ENCODE data around the gene HS6ST2.

The HS6ST2 gene

GRCh38 chrX:132953354-132953753, 5.1 kb downstream of the HS6ST2 start:
- TF ChIP-seq SIN3A (IDR thresholded peaks at IDR 0.05; ENCODE audit: borderline replicate concordance, insufficient read depth, low read length) (no peak), POLR2AphosphoS5 (IDR thresholded peaks at IDR 0.05; ENCODE audit: low read depth, low read length) (no peak), TAF1 (IDR thresholded peaks at IDR 0.05; ENCODE audit: borderline replicate concordance, insufficient read depth, low read length) (no peak), FOXP2 (optimal IDR thresholded peaks at IDR 0.05; ENCODE audit: borderline replicate concordance, extremely low read depth, extremely low read length, insufficient read depth) (no peak), REST (IDR thresholded peaks at IDR 0.05; ENCODE audit: insufficient read depth in 1 of 2, low read depth in 2 of 2, low read length in 2 of 2) (no peak)

DNA sequence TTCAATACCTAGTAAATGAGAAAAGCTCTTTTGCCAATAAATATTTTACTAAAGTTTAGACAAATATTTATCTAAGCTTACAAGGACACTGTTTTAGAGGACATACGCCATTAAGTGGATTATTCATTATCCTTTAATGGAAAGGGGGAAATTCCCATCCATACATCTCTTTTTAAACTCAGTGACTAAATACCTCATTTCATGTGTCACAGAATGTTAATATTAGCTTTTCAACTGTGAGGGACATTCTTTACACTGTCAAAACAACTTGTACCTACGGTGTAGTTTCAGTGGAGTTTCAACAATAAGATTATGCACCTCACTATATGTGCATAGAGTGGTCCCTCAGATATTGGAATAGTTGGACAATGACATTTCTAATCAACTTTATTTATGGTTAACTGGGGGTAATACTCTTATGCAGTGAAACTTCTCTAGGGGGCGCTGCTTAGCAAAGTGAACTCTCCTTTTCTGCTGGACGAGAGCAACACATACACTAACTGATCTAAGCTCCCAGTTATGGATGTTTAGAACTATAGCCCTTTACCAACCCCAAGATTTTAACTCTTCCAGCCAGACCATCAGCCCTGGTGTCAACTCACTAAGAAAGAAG, 9.7 kb downstream of the HS6ST2 start:
- no peak for TF ChIP-seq SIN3A (IDR thresholded peaks at IDR 0.05; ENCODE audit: borderline replicate concordance, insufficient read depth, low read length)

DNA sequence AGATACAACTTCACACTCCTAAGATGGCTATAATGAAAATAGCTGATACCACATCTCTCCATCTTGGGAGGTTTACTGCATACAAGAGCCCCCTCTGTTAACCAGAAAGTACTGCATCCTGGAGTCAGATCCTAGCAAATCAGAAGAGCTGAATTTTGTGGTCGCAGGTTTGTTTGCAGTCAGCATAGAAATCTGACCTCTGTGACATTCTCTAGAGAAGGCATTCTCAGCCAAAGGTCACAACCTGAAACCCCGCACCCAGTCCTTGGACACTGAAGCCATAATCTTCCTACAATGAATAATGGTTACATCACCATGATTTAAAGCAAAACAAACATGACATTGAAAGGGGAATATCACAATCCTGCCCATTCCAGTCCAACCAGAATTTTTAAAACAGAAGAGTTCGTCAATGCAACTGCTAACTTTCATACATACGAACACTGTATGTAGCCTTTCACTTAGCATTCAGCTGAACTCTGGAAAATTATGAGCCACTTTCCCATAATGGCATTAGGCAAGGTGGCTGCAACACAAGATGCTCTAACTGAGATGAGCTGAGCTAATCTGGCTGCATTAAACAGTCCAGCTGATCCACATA, 17.6 kb downstream of the HS6ST2 start:
- TF ChIP-seq FOXP2 (optimal IDR thresholded peaks at IDR 0.05; ENCODE audit: borderline replicate concordance, extremely low read depth, extremely low read length, insufficient read depth) (no peak), REST (IDR thresholded peaks at IDR 0.05; ENCODE audit: insufficient read depth in 1 of 2, low read depth in 2 of 2, low read length in 2 of 2) (no peak), SIN3A (IDR thresholded peaks at IDR 0.05; ENCODE audit: borderline replicate concordance, insufficient read depth, low read length) (no peak), TAF1 (IDR thresholded peaks at IDR 0.05; ENCODE audit: borderline replicate concordance, insufficient read depth, low read length) (no peak), POLR2AphosphoS5 (IDR thresholded peaks at IDR 0.05; ENCODE audit: low read depth, low read length) (no peak)

GRCh38 chrX:132933170-132933569, 25.3 kb downstream of the HS6ST2 start:
- no peak for TF ChIP-seq TAF1 (IDR thresholded peaks at IDR 0.05; ENCODE audit: borderline replicate concordance, insufficient read depth, low read length)
- no peak for TF ChIP-seq POLR2AphosphoS5 (IDR thresholded peaks at IDR 0.05; ENCODE audit: low read depth, low read length)
- TF ChIP-seq REST (IDR thresholded peaks at IDR 0.05; ENCODE audit: insufficient read depth in 1 of 2, low read depth in 2 of 2, low read length in 2 of 2), result no peak
- TF ChIP-seq SIN3A (IDR thresholded peaks at IDR 0.05; ENCODE audit: borderline replicate concordance, insufficient read depth, low read length), result no peak
- no peak for TF ChIP-seq FOXP2 (optimal IDR thresholded peaks at IDR 0.05; ENCODE audit: borderline replicate concordance, extremely low read depth, extremely low read length, insufficient read depth)

GRCh38 chrX:132924426-132924825, 34.0 kb downstream of the HS6ST2 start:
- TF ChIP-seq SIN3A (IDR thresholded peaks at IDR 0.05; ENCODE audit: borderline replicate concordance, insufficient read depth, low read length) (no peak), POLR2AphosphoS5 (IDR thresholded peaks at IDR 0.05; ENCODE audit: low read depth, low read length) (no peak), REST (IDR thresholded peaks at IDR 0.05; ENCODE audit: insufficient read depth in 1 of 2, low read depth in 2 of 2, low read length in 2 of 2) (no peak)

Measured in PFSK-1 (cell line).